Right lobe of liver (tissue), 4 donors: ENCODE results near the gene STMN3.
"Not testable (repeated sequence)": the region's sequence is repeated elsewhere in the genome, so short reads cannot be mapped to it uniquely, and the experiment has no call there.

ENCODE experiments used
- CTCF ChIP-seq, 4 donors: fragments of 200-600 bp in 3 of 4; fragments of 450-650 bp in 1 of 4; IDR thresholded peaks; one replicate each; pipeline versions ENCODE4 v1.5.1 to v1.8.0; 2016 to 2022; ENCODE audit warnings: antibody characterized with exemption in 4 of 4, mild to moderate bottlenecking in 2 of 4
- POLR2A ChIP-seq: fragments of 450-650 bp; IDR thresholded peaks from one replicate; pipeline ENCODE4 v1.6.1; 2017; ENCODE audit warnings: antibody characterized with exemption, mild to moderate bottlenecking
- donor health status: DM: no; HTN: no; CAD: no.
- donor health status: DM: no; HTN: no; CAD: no.
- donor health status: DM: no; HTN: yes; CAD: no.

- not testable (repeated sequence) for TF ChIP-seq CTCF (IDR thresholded peaks at IDR 0.05); POLR2A
Measured at GRCh38 chr20:63671695-63672094, 18.5 kb upstream of the STMN3 start.
